ENCODE data around the gene NOPCHAP1. TPM values are rescaled to one million over a fixed set of nuclear protein-coding genes. Genes with fewer than 3 reads are reported as not detected.
"Not testable (repeated sequence)": the region's sequence is repeated elsewhere in the genome, so short reads cannot be mapped to it uniquely, and the experiment has no call there.

Gene NOPCHAP1
- total RNA-seq, 2 experiments from 2014 or later, result 32.7 to 34.2 TPM

DNA sequence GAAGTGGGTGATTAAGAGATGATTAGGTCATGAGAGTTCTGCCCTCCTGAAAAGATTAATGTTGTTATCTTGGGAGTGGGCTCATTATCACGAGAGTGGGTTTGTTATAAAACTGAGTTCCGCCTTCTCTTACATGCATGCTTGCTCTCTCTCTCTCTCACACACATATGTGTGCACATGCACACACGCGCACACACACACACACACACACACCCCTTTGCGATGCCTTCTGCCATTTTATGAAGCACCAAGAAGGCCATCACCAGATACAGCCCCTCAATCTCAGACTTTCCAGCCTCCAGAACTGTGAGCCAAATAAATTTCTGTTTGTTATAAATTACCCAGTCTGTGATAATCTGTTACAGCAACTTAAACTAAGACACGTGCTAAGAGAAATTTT is 22.4 kb upstream of the NOPCHAP1 start:
- CTCF ChIA-PET, result no interaction called here
- POLR2A ChIA-PET, result no interaction called here

- ChIA-PET POLR2A (no interaction called here), CTCF (no interaction called here)
These were observed 21.8 kb upstream of the NOPCHAP1 start for GRCh38 chr12:104964167-104964855.

DNA sequence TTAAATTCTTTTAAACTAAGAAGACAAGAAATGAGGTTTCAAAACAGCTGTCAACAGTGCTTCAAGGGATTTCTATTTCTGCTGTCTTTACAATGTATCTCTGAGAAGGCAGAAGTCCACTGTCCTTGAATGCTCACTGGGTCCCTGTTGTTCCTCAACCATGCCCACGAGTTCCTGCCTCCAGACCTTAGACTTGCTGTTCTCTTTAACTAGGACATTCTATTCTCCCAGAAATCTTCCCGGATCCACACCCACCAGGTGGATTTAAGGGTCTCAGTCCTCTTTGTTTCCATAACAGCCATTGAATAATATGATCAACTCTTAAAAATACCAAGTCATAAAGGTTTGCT is 21.3 kb upstream of the NOPCHAP1 start:
- ChIA-PET CTCF (no interaction called here), POLR2A (no interaction called here)

GRCh38 chr12:104966677-104967076 is 19.4 kb upstream of the NOPCHAP1 start:
- CTCF ChIA-PET, result no interaction called here
- POLR2A ChIA-PET, result no interaction called here

- POLR2A ChIA-PET, result no interaction called here
- CTCF ChIA-PET, result interaction anchor here (0.6 kb wide), 1 partner anchor 26 kb away, joined by 3 read pairs; no protein-coding TSS in a partner anchor
These were observed 16.8 kb upstream of the NOPCHAP1 start for GRCh38 chr12:104969343-104969742.

- POLR2A ChIA-PET, result no interaction called here
- CTCF ChIA-PET, result no interaction called here
These were observed 14.8 kb upstream of the NOPCHAP1 start for GRCh38 chr12:104971306-104971705.

- ChIA-PET CTCF (no interaction called here), POLR2A (no interaction called here)
These were observed 12.9 kb upstream of the NOPCHAP1 start for GRCh38 chr12:104973250-104973649.

DNA sequence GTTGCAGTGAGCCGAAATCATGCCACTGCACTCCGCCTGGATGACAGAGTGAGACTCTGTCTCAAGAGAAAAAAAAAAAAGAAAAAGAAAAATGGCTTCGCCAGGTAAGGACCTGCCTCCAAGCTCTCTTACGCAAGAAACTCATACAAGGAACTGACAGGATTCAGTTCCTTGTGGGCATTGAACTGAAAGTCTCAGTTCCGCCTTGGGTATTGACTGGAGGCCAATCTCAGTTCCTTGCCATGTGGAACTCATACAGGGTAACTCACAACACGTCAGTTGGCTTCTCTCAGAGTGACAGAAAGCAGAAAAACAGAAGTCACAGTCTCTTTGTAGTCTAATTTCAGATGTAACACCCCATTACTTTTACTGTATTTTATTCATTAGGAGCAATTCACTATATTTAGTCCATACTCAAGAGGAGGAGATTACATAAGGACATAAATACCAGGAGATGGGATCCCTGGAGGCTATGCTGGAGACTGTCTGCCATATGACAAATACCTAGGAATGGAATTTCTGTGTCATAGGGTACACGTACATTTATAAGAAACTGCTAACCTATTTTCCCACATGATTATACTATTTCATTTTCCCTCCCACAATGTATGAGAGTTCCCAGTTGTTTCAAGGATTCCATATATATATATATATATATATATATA is 11.4 kb upstream of the NOPCHAP1 start:
- ChIA-PET POLR2A (no interaction called here), CTCF (no interaction called here)

DNA sequence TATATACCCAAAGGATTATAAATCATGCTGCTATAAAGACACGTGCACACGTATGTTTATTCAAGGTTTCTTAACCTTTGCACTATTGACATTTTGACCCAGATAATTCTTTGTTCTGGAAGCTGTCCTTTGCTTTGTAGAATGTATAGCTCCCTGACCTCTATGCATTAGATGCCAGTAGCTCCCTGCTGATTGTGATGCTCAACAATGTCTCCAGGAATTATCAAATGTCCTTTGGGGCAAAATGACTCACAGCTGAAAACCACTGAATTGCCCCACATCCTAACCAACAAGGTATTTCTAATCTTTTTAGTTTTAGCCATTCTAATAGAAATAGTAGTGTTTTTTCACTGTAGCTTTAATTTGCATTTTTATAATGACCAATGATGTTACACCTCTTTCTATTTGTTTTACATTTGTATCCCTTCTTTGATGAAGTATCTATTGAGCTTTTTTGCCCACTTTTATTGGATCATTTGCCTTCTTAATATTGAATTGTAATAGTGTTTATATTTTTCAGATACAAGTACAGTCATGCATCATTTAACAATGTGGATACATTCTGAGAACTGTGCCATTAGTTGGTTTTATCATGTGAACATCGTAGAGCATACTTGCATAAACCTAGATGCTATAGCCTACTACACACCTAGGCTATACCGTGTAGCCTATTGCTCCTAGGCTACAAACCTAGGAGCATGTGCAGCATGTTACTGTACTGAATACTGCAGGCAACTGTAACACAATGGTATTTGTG is 10.4 kb upstream of the NOPCHAP1 start:
- POLR2A ChIA-PET, result no interaction called here
- CTCF ChIA-PET, result no interaction called here

DNA sequence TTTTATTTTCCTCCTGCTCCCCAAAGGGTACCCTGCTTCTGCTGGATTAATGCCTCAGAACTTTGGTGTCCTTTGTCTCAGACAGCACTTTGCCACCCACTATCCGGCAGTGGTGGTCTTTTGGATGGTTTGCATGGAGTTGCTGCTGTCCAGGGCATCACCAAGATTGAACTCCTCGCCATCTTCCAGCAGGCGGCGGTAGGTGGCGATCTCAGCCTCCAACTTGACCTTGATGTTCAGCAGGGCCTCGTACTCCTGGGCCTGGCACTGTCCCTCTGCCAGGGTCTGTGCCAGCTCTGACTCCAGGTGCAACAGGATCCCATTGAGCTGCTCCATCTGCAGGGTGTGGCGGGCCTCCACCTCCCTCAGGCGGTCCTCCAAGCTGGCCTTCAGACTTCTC is 9.4 kb upstream of the NOPCHAP1 start:
- CTCF ChIA-PET, result no interaction called here
- POLR2A ChIA-PET, result no interaction called here

DNA sequence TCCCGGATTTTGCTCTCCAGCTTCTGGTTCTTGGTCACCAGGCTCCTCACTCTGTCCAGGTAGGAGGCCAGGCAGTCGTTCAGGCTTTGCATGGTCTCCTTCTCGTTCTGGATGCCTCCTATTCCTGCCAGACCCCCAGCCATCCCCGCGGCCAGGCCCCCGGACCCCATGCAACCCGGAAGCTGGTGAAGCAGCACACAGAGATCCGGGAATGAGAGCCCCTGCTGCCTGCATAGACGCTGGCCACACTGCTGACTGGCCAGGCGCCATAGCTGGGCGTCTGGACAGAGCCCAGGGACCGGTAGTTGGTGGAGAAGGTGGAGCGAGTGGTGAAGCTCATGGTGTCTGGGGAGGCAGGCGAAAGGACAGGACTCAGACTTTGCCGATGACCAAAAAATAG is 8.4 kb upstream of the NOPCHAP1 start:
- POLR2A ChIA-PET, result not testable (repeated sequence)
- CTCF ChIA-PET, result interaction anchor here (1.1 kb wide), 1 partner anchor 268 kb away, joined by 3 read pairs; no protein-coding TSS in a partner anchor

- ChIA-PET POLR2A (no interaction called here), CTCF (no interaction called here)
These were observed 910 bp upstream of the NOPCHAP1 start for GRCh38 chr12:104985206-104985605.

- CTCF ChIA-PET, result no interaction called here
- POLR2A ChIA-PET, result interaction anchor here (1.0 kb wide), 1 partner anchor 32 kb away, joined by 3 read pairs; no protein-coding TSS in a partner anchor
These were observed 4.8 kb downstream of the NOPCHAP1 start for GRCh38 chr12:104990950-104991349.

DNA sequence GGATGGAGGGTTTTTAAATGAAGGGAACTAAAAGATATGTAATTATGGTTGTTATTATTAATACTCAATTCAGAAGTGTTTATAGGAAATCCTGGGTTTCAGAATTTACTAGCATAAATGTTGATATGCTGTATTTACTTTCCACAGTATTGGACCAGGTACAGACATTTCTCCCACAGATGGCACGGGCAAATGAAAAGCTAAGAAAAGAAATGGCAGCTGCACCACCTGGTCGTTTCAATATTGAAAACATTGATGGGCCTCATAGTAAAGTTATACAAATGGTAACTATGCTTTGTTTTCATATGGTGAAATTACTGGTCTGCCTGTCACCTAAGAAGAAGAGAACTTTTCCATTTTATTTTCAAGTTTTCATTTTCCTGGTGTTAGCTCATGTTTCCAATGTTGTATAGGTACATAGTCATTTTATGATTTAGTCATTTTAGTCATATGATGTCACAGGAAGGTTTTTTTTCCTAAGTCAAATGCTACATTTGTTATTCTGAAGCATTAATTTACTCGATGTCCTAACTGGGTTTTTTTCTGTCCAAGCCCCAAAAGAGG is 5.5 kb downstream of the NOPCHAP1 start:
- ChIA-PET CTCF (no interaction called here), POLR2A (no interaction called here)

- CTCF ChIA-PET, result interaction anchor here (1.0 kb wide), 1 partner anchor 34 kb away, joined by 3 read pairs; no protein-coding TSS in a partner anchor
- POLR2A ChIA-PET, result no interaction called here
These were observed 8.2 kb downstream of the NOPCHAP1 start for GRCh38 chr12:104994336-104994735.

- CTCF ChIA-PET, result no interaction called here
- POLR2A ChIA-PET, result no interaction called here
These were observed 11.4 kb downstream of the NOPCHAP1 start for GRCh38 chr12:104997541-104997940.

- ChIA-PET CTCF (no interaction called here), POLR2A (no interaction called here)
These were observed 12.6 kb downstream of the NOPCHAP1 start for GRCh38 chr12:104998423-104999346.

GRCh38 chr12:104999347-104999685 is 13.2 kb downstream of the NOPCHAP1 start:
- ChIA-PET CTCF (no interaction called here), POLR2A (no interaction called here)

DNA sequence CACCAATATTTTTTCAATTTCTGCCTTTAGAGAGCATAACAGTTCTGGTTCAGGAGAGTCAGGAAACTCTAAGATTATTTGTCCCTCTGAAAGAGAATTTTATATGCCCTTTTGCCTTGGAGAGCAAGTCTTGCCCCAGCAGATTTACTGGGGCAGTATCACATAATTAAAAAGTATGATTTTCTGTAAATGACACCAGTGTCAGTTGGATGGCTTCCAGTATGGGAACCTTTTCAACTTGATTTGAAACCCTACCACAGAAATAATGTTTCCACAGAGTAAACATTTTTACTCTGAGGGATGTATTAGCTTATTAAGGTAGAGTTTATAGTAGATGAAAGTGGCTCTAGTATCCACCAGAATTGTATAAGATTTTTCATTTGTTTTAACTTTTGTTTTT is 15.4 kb downstream of the NOPCHAP1 start:
- ChIA-PET POLR2A (interaction anchor here (0.6 kb wide), 2 partner anchors 83 to 530 kb away, joined by 3 read pairs; no protein-coding TSS in a partner anchor), CTCF (no interaction called here)

DNA sequence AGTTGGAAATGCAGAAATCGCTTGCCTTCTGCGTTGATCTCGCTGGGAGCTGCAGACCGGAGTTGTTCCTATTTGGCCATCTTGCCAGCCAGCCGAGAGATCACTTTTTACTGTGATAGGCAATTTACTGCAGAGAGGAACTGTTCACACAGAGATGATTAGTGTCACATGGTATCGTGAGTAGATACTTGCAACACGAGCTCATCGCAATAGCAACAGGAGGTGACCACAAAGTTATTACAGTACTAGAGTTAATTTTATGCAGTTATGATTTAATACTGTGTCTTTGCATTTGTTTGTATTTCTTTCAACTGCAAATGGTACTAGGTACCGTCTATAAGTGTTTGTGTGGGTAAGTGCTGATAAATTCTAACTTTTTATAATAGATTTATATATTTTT is 27.8 kb downstream of the NOPCHAP1 start:
- ChIA-PET POLR2A (no interaction called here), CTCF (no interaction called here)
